D721Med (cell line): ENCODE measurements around the gene FYB1.

Source experiments
- DNase-seq: peaks from one replicate; pipeline ENCODE4 v3.0.0; 2011; ENCODE audit warnings: low spot score; ENCODE audit not compliant: insufficient read length
- FAIRE-seq: peaks from 2 replicates; lab custom pipeline; 2011; peaks lifted over from hg19 to GRCh38; lab: Jason Lieb, UNC
- TF ChIP-seq, protein P1 (sequence below): IDR thresholded peaks from 2 replicates; pipeline ENCODE4 v1.5.1; 2012; ENCODE audit warnings: mild to moderate bottlenecking, control low read depth; ENCODE audit not compliant: insufficient read depth; ENCODE audit errors: missing control alignments

The FYB1 gene

DNA sequence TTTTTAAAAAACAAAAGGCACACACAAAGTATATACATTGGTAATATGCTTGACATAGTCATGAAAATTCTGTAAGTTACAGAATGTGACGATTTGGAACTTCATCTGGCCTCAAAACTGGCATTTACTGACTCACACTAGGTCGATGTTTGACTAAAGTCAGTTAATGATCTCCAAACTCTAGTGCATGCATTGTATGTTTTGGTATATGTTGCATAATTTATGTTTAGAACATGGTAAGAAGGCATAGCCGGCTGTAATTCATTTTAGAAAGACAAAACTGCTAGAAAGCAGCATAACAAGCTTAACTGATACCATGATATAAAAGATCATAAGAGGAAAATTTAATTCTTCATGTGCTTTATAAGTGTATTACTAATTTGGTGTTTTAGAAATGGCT lies 86.6 kb downstream of the FYB1 start:
- no peak for FAIRE-seq
- TF ChIP-seq, protein P1, sequence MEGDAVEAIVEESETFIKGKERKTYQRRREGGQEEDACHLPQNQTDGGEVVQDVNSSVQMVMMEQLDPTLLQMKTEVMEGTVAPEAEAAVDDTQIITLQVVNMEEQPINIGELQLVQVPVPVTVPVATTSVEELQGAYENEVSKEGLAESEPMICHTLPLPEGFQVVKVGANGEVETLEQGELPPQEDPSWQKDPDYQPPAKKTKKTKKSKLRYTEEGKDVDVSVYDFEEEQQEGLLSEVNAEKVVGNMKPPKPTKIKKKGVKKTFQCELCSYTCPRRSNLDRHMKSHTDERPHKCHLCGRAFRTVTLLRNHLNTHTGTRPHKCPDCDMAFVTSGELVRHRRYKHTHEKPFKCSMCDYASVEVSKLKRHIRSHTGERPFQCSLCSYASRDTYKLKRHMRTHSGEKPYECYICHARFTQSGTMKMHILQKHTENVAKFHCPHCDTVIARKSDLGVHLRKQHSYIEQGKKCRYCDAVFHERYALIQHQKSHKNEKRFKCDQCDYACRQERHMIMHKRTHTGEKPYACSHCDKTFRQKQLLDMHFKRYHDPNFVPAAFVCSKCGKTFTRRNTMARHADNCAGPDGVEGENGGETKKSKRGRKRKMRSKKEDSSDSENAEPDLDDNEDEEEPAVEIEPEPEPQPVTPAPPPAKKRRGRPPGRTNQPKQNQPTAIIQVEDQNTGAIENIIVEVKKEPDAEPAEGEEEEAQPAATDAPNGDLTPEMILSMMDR, result no peak

DNA sequence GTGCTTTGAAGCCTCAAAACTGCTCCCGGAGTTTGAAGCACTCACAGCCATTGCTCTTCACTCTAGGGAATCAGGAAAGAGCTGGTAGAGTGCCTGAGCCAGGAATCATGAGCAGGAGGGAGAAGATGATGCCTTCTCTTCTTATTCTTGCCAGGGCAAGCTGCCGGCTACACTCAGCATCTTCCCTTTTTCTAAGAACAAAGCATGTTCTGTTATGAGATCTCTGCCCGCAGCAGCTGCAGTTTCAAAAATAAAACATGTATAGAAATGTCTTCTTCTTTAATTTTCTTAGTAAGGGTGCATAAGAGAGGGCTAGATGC lies 87.3 kb downstream of the FYB1 start:
- DNase-seq, result no peak
- no peak for FAIRE-seq
- TF ChIP-seq, protein P1, result no peak

More for the DNA sequence above, 86.6 kb downstream of the FYB1 start:
- DNase-seq, result no peak

DNA sequence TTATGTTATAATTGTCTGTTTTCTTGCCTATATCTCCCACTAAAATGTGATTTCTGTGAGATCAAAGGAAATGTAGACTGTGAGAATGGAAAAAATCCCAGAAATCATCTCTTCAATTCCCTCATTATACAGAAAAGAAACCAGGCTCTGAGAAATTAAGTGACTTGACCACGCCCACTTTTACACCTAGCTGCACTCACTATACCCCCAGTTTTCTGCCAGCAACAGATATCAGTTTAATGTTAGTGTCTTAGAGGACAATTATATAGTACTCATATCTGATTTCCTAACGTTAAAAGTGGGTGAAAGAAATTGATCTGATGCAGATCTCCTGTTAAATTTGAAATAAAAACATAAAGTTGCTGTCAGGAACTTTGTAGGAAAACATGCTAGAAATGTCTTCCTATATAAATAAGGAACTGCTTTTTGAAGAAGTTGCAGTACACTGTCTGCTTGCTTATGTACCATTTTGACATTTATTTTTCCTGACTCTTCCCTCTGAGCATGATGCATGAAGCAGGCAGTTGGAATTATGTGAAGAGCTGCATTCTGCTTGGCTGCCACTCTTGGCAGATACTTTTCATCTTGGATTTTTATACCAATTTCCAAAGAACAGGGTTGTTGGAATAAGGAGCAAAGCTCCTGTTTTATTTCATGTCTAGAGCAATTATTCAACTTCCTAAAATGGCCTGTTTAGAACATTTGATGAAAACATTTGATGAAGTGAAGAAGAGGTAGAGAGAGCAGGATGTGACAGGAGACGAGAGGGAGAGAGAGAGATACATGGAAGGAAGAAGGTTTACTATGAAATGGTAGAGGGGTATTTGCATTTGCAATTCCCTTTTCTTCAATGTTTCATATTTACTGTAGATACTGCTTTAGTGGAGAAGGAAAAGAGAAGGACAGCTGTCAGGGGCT lies 87.9 kb downstream of the FYB1 start:
- no peak for DNase-seq
- TF ChIP-seq, protein P1, result no peak
- no peak for FAIRE-seq

DNA sequence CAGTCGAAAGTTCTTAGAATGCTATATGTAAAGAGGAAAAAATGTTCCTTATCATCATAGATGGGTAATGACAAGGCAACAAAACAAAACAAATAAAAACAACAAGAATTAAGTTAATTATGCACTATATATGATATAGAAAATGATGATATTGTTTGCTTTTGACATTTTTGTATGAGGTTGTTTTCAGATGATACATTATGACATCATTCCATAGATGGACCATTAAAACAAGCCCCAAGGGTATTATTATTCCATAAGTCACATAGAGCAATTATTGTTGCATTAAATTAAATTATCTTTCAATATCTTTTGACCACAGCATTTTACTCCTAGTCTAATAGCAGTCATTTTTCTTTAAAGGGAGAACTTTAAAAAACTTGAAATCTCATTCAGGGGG lies 88.6 kb downstream of the FYB1 start:
- TF ChIP-seq, protein P1, result no peak
- DNase-seq (no peak), FAIRE-seq (no peak)

DNA sequence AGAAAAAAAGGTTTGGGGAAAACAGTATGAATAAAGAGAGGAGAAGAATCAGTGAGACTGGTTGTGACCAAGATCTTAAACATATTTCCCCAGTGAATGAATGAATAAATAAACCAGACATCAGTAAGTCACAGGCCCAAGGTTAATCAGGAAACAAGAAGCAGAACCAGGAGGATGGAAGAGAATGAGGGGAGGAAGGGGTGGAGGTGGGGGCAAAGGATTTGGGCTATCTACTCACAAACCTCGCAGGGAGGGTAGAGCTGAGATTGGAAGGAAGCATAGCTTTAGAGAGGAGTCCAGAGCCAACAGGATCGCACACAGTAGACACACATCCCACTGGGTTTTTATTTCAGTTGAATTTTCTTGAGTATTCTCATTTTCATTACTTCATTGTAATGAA lies 97.4 kb downstream of the FYB1 start:
- TF ChIP-seq, protein P1, result no peak
- FAIRE-seq, result no peak
- DNase-seq, result no peak

DNA sequence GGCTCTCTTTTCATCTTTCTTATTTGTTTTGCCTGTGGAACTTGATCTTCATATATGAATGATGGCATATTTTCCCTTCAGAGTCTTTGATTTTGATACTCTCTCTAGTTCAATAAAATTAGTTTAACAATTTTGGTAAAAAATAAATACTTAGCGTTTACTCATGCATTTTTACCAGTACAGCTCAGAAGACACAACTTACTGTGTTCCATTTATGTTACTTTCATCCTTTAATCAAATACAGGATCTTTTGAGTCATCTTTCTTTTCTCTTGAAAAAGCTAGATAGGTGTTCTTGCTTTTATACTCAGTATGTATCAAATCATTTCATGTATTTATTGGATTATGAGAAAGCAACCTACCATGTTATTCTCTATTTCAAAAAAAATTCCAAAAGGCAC lies 98.0 kb downstream of the FYB1 start:
- TF ChIP-seq, protein P1, result no peak
- FAIRE-seq (no peak), DNase-seq (no peak)

DNA sequence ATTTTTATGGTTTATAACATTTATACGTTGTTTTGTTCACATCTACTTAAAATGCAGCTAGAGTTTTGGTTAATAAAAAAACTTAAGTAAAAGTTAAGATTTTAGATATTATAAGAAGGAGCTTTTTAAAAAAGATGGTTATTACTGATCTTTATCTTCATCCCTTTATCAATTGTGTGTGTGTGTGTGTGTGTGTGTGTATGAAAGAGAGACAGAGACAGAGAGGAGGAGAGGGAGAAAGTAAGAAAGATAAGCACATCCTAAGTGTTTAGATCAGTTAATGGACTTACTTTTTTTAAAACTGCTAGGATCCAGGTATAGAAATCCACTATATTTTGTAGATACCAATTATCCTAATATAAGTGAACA lies 99.3 kb downstream of the FYB1 start:
- TF ChIP-seq, protein P1, result no peak
- DNase-seq (no peak), FAIRE-seq (no peak)
